Natural killer cell (primary cell): ENCODE measurements around the gene MBNL3. TPM values are rescaled to one million over a fixed set of nuclear protein-coding genes. Genes with fewer than 3 reads are reported as not detected.
A peak's percentile ranks its signal among the peaks of the same experiment; 100 is the strongest.

Experiments used
- ATAC-seq, 3 donors: fragments of 150-1000 bp in 2 of 3; fragments of 200-7000 bp in 1 of 3; cut with Tn5 transposase; 1 replicate in 1 of 3; 2 replicates in 2 of 3; pipeline ENCODE4 v1.10.0; 2021; ENCODE audit warnings: mild to moderate bottlenecking in 2 of 3, moderate library complexity in 2 of 3
- DNase-seq, 2 donors: peaks; one replicate each; pipeline versions ENCODE4 v3.0.0 to v3.0.0-alpha.2; 2013 to 2021; ENCODE audit warnings: mixed read lengths in 1 of 2
- H3K27ac ChIP-seq: one replicate; pipeline ENCODE4 v1.5.1; 2013; ENCODE audit warnings: mild to moderate bottlenecking, low read length
- H3K27me3 ChIP-seq: one replicate; pipeline ENCODE4 v1.6.1; 2013; ENCODE audit warnings: low read length; ENCODE audit not compliant: control insufficient read depth, insufficient read depth
- H3K36me3 ChIP-seq: one replicate; pipeline ENCODE4 v1.6.1; 2013; ENCODE audit warnings: low read length; ENCODE audit not compliant: control insufficient read depth, insufficient read depth
- H3K4me1 ChIP-seq: one replicate; pipeline ENCODE4 v1.6.1; 2013; ENCODE audit warnings: low read length; ENCODE audit not compliant: control insufficient read depth, insufficient read depth
- H3K4me3 ChIP-seq: one replicate; pipeline ENCODE4 v1.5.1; 2013; ENCODE audit warnings: low read length
- H3K9me3 ChIP-seq: one replicate; pipeline ENCODE4 v1.6.1; 2013; ENCODE audit warnings: low read length; ENCODE audit not compliant: control insufficient read depth, insufficient read depth
- H3K27ac Mint-ChIP-seq, 2 donors: one replicate each; pipeline ENCODE4 v1.8.0; 2022; ENCODE audit warnings: mild to moderate bottlenecking in 2 of 2, mixed read lengths in 2 of 2, moderate library complexity in 1 of 2
- H3K27me3 Mint-ChIP-seq, 2 donors: one replicate each; pipeline ENCODE4 v1.8.0; 2022; ENCODE audit warnings: low read depth in 2 of 2, mixed read lengths in 2 of 2
- H3K36me3 Mint-ChIP-seq: one replicate; pipeline ENCODE4 v1.8.0; 2022; ENCODE audit warnings: mixed read lengths
- H3K4me1 Mint-ChIP-seq, 2 donors: one replicate each; pipeline ENCODE4 v1.8.0; 2022; ENCODE audit warnings: mixed read lengths in 2 of 2
- H3K4me3 Mint-ChIP-seq: one replicate; pipeline ENCODE4 v1.8.0; 2022; ENCODE audit warnings: mild to moderate bottlenecking, moderate library complexity, mixed read lengths
- H3K9me3 Mint-ChIP-seq, 2 donors: one replicate each; pipeline ENCODE4 v1.8.0; 2022; ENCODE audit warnings: mixed read lengths in 2 of 2
- WGBS: methylation state at CpG from one replicate; pipeline ENCODE4 v1.1.7; 2013; ENCODE audit warnings: missing lambda C conversion rate; ENCODE audit not compliant: insufficient coverage; 5-methylcytosine and 5-hydroxymethylcytosine counted together
- intact Hi-C: fragments of 100-400 bp; cut with micrococcal nuclease; formaldehyde crosslinking; loops from one replicate; pipeline ENCODE4 v1.14.2; 2022
- total RNA-seq, 4 donors: library from RNA; stranded (reverse); fragments of 120-200 nt in 1 of 4; gene quantifications; one replicate each; pipeline versions ENCODE4 v1.2.3 to v1.2.4, GENCODE V29; 2013 to 2022
- TF ChIP-seq, protein P1 (sequence below): fragments of 200-600 bp; IDR thresholded peaks from one replicate; pipeline ENCODE4 v1.8.0; 2022; ENCODE audit warnings: antibody characterized with exemption

The MBNL3 gene
- total RNA-seq, 3 donors from 2014 or later (not counting 1 experiment from before 2014, with no cell fraction given) = 55.3 to 64.3 (median 59.3) TPM

DNA sequence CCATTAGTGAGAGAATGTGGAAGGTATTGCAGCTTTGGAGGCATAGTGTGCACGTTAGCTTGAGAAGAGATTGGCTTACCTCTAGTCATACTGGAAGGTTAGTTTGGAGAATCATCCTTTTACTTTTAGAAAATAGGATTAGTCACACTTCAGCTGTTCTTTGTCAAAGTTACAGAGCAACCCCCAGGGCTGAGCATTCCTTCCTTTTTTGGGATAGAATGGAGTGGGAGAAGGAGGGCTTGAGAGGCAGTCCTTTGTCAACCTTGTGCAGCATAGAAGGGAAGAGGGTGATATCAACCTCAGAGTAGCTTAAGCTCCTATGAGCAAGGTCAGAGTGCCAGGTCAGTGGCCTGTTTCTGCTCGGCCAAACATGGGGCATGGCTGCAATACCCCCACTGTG is 8.6 kb upstream of the MBNL3 start:
- H3K27me3 Mint-ChIP-seq = peaks cover 0 to 49% of the 10 kb centered on the region in 2 donors
- H3K4me1 Mint-ChIP-seq = no peaks in the 10 kb centered on the region
- H3K9me3 Mint-ChIP-seq = no peaks in the 10 kb centered on the region
- H3K9me3 ChIP-seq = no peaks in the 10 kb centered on the region
- TF ChIP-seq, protein P1, sequence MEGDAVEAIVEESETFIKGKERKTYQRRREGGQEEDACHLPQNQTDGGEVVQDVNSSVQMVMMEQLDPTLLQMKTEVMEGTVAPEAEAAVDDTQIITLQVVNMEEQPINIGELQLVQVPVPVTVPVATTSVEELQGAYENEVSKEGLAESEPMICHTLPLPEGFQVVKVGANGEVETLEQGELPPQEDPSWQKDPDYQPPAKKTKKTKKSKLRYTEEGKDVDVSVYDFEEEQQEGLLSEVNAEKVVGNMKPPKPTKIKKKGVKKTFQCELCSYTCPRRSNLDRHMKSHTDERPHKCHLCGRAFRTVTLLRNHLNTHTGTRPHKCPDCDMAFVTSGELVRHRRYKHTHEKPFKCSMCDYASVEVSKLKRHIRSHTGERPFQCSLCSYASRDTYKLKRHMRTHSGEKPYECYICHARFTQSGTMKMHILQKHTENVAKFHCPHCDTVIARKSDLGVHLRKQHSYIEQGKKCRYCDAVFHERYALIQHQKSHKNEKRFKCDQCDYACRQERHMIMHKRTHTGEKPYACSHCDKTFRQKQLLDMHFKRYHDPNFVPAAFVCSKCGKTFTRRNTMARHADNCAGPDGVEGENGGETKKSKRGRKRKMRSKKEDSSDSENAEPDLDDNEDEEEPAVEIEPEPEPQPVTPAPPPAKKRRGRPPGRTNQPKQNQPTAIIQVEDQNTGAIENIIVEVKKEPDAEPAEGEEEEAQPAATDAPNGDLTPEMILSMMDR = no peak
- H3K36me3 ChIP-seq = no peaks in the 10 kb centered on the region
- WGBS = 92% methylated on average over 2 of the region's 2 CpGs
- no peaks in the 10 kb centered on the region for H3K27me3 ChIP-seq
- no peak overlapping the region for H3K27ac Mint-ChIP-seq
- no peaks in the 10 kb centered on the region for H3K36me3 Mint-ChIP-seq
- H3K4me1 ChIP-seq = no peaks in the 10 kb centered on the region
- H3K27ac ChIP-seq = no peak overlapping the region
- H3K4me3 Mint-ChIP-seq = no peak overlapping the region
- H3K4me3 ChIP-seq = no peak overlapping the region
- intact Hi-C loops = no loop called here
- DNase-seq (no peak), ATAC-seq (no peak)

DNA sequence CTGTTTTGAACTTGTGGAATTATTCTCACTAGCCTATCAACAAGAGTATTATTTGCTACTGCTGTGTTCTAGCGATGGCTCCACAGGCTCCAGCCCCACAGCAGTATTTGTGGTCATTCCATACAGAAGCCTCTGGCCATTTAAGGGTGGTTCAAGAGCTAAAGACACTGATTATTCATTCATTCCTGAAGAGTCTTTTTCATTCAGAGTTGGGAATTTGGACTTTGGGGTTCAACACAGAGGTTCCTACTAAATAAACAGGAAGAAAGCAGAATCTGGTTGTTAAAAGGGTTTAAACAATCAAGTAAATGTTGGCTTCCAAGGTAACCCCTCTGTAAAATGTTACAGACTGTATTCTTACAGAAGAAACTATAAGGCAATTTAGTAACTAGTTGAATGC is 4.3 kb upstream of the MBNL3 start:
- Mint-ChIP-seq H3K27ac (no peak overlapping the region), H3K27me3 (peaks cover 0 to 28% of the 10 kb centered on the region in 2 donors), H3K4me1 (peaks cover 11 to 22% of the 10 kb centered on the region in 2 donors), H3K36me3 (no peaks in the 10 kb centered on the region), H3K4me3 (no peak overlapping the region), H3K9me3 (no peaks in the 10 kb centered on the region)
- Histone ChIP-seq H3K4me1 (peaks cover 6% of the 10 kb centered on the region), H3K9me3 (no peaks in the 10 kb centered on the region), H3K4me3 (no peak overlapping the region), H3K36me3 (no peaks in the 10 kb centered on the region), H3K27me3 (no peaks in the 10 kb centered on the region), H3K27ac (no peak overlapping the region)
- DNase-seq (no peak), ATAC-seq (no peak)
- TF ChIP-seq, protein P1 = no peak
- intact Hi-C loops = no loop called here
- WGBS = 100% methylated on average over 1 of the region's 1 CpG

DNA sequence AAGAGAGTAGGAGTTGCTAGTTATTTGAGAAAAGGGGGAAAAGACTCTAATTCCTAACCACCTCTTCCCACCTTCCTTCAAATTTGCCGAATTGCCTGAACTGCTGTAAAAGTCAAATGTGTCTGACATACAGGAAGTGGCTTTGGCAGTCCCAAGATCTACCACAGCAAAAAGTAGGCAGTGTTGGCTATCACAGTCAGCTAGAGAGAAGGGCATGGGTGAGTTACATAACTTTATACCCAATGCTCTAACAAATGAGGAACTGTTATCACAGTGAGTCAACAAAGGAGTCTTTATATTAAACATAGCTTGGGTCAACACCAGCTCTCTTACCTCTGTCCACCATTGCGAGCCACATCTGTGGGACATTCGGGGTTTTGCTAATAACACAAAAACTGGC is 2.4 kb upstream of the MBNL3 start:
- peak overlapping the region; percentile 35 for H3K27ac ChIP-seq
- H3K36me3 Mint-ChIP-seq = no peaks in the 10 kb centered on the region
- WGBS = no CpG with 5 or more reads among the region's 3 CpGs
- H3K4me1 Mint-ChIP-seq = peaks cover 19 to 38% of the 10 kb centered on the region in 2 donors
- peak overlapping the region; percentile 84 to 86 for H3K27ac Mint-ChIP-seq
- DNase-seq (peak; percentile 17 to 72), ATAC-seq (peak; percentile 56 to 73 (median 63))
- no peaks in the 10 kb centered on the region for H3K36me3 ChIP-seq
- H3K4me3 ChIP-seq = no peak overlapping the region
- peaks cover 0 to 22% of the 10 kb centered on the region in 2 donors for H3K27me3 Mint-ChIP-seq
- no peaks in the 10 kb centered on the region for H3K9me3 ChIP-seq
- peaks cover 6% of the 10 kb centered on the region for H3K4me1 ChIP-seq
- H3K9me3 Mint-ChIP-seq = no peaks in the 10 kb centered on the region
- TF ChIP-seq, protein P1 = no peak
- H3K4me3 Mint-ChIP-seq = peak overlapping the region; percentile 95
- intact Hi-C loops = loop anchor here (2.0 kb wide), 2 partner anchors 122 to 272 kb away; partner anchors contain the start of gene RAP2C
- no peaks in the 10 kb centered on the region for H3K27me3 ChIP-seq
